GM23248 (cell line): ENCODE measurements around the gene PPM1H. TPM values are rescaled to one million over a fixed set of nuclear protein-coding genes. Genes with fewer than 3 reads are reported as not detected.

ENCODE experiments used
- DNase-seq: peaks from one replicate; pipeline ENCODE4 v3.0.0-alpha.2; 2015
- H2AFZ ChIP-seq: fragments of 200-600 bp; sonication (generic); 2 replicates; pipeline ENCODE4 v1.6.1; 2016; ENCODE audit warnings: antibody characterized with exemption
- H3F3A ChIP-seq: fragments of 200-600 bp; sonication (generic); 2 replicates; pipeline ENCODE4 v1.6.1; 2016; ENCODE audit warnings: mild to moderate bottlenecking, antibody characterized with exemption, mixed run types; ENCODE audit not compliant: insufficient read depth
- H3K27ac ChIP-seq: fragments of 200-600 bp; sonication (generic); 2 replicates; pipeline ENCODE4 v1.5.1; 2016; ENCODE audit warnings: mild to moderate bottlenecking
- H3K27me3 ChIP-seq: fragments of 200-600 bp; sonication (generic); replicated peaks from 2 replicates; pipeline ENCODE4 v1.6.1; 2016; ENCODE audit warnings: mild to moderate bottlenecking; ENCODE audit not compliant: insufficient read depth
- H3K36me3 ChIP-seq: fragments of 200-600 bp; sonication (generic); 2 replicates; pipeline ENCODE4 v1.6.1; 2016; ENCODE audit warnings: low read depth, mild to moderate bottlenecking
- H3K4me1 ChIP-seq: fragments of 200-600 bp; sonication (generic); 2 replicates; pipeline ENCODE4 v1.6.1; 2016; ENCODE audit warnings: mild to moderate bottlenecking; ENCODE audit not compliant: insufficient read depth
- H3K4me2 ChIP-seq: fragments of 200-600 bp; sonication (generic); one replicate; pipeline ENCODE4 v1.6.1; 2016; ENCODE audit warnings: mild to moderate bottlenecking; ENCODE audit not compliant: unreplicated experiment
- H3K4me3 ChIP-seq: fragments of 200-600 bp; sonication (generic); 2 replicates; pipeline ENCODE4 v1.5.1; 2016; ENCODE audit warnings: mild to moderate bottlenecking
- H3K79me2 ChIP-seq: fragments of 200-600 bp; sonication (generic); 2 replicates; pipeline ENCODE4 v1.6.1; 2016; ENCODE audit warnings: mild to moderate bottlenecking; ENCODE audit not compliant: insufficient read depth
- H3K9ac ChIP-seq: fragments of 200-600 bp; sonication (generic); 2 replicates; pipeline ENCODE4 v1.6.1; 2016; ENCODE audit warnings: mild to moderate bottlenecking
- H3K9me2 ChIP-seq: fragments of 200-600 bp; sonication (generic); 2 replicates; pipeline ENCODE4 v1.6.1; 2016; ENCODE audit warnings: mixed run types, mild to moderate bottlenecking, moderate library complexity; ENCODE audit not compliant: insufficient read depth
- H3K9me3 ChIP-seq: fragments of 200-600 bp; sonication (generic); one replicate; pipeline ENCODE4 v1.6.1; 2017; ENCODE audit warnings: low read depth
- H4K20me1 ChIP-seq: fragments of 200-600 bp; sonication (generic); 2 replicates; pipeline ENCODE4 v1.6.0; 2016; ENCODE audit not compliant: insufficient read depth
- EZH2 ChIP-seq: fragments of 200-600 bp; sonication (generic); IDR thresholded peaks from 2 replicates; pipeline ENCODE4 v1.6.1; 2018; ENCODE audit warnings: antibody characterized with exemption, mild to moderate bottlenecking; ENCODE audit not compliant: insufficient read depth, poor library complexity, severe bottlenecking
- EZH2phosphoT487 ChIP-seq: fragments of 200-600 bp; sonication (generic); IDR thresholded peaks from 2 replicates; pipeline ENCODE4 v1.6.1; 2018; ENCODE audit warnings: antibody characterized with exemption, moderate library complexity, mild to moderate bottlenecking, low read depth; ENCODE audit not compliant: insufficient read depth
- WGBS, 2 experiments: methylation state at CpG; one replicate each; pipeline ENCODE4 v1.1.6; 2015 to 2017; ENCODE audit warnings: low lambda C conversion rate in 2 of 2, low coverage in 1 of 2; ENCODE audit errors: missing lambda C conversion rate in 2 of 2; 5-methylcytosine and 5-hydroxymethylcytosine counted together
- in situ Hi-C: fragments of 300-500 bp; cut with MboI; formaldehyde crosslinking; loops from 2 replicates; pipeline ENCODE4 v1.15.0; 2020
- polyA plus RNA-seq: library from polyadenylated mRNA; unstranded; fragments of >200 nt; fragmentation: Nextera tagmentation; extraction: Ambion mirVana; gene quantifications from 2 replicates; pipeline ENCODE4 v1.2.1, GENCODE V29; 2016
- total RNA-seq: library from RNA; depleted of rRNA; stranded (reverse); fragments of >200 nt; shearing (Covaris generic); gene quantifications from 2 replicates; pipeline ENCODE4 v1.2.3, GENCODE V29; 2014

The PPM1H gene
- total and polyA plus RNA-seq, 2 experiments from 2014 or later: 0.13 to 1.2 TPM

- 52 to 54% methylated on average over 7 of the region's 7 CpGs for WGBS, 2 experiments
- Histone ChIP-seq H2AFZ (no peak overlapping the region), H3K9me2 (no peaks in the 10 kb centered on the region), H3K4me3 (no peak overlapping the region), H3K9ac (no peak overlapping the region), H3K4me1 (no peaks in the 10 kb centered on the region), H3K9me3 (no peaks in the 10 kb centered on the region), H3K27me3 (0 out of 2 replicates have a peak, but pooled peaks cover 9% of the 10 kb centered on the region), H3K36me3 (no peaks in the 10 kb centered on the region), H3F3A (no peaks in the 10 kb centered on the region), H3K27ac (no peak overlapping the region), H4K20me1 (no peaks in the 10 kb centered on the region), H3K4me2 (no peak overlapping the region), H3K79me2 (no peaks in the 10 kb centered on the region)
- in situ Hi-C loops: no loop called here
- DNase-seq: no peak
- TF ChIP-seq EZH2phosphoT487: no peak
- TF ChIP-seq EZH2: no peak
Measured at GRCh38 chr12:62916632-62917425, 18.1 kb downstream of the PPM1H start.

DNA sequence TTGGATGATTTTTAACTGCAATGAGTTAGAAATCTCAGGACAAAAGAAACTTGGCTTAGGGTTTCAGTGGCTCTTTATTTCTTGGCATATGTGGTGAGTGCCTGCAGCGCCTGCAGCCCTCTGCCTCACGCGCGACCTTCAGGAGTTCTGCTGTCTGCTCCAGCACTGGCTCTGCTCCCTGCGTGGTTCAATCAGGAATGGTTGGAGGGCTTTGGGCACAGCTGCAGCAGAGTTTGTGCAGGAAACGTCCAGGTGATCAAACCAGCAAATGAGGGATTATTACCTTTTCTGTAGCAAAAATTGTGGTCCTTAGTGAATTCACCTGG, 19.8 kb downstream of the PPM1H start:
- H3K4me3 ChIP-seq: no peak overlapping the region
- TF ChIP-seq EZH2 (no peak), EZH2phosphoT487 (no peak)
- H4K20me1 ChIP-seq: no peaks in the 10 kb centered on the region
- H3K9ac ChIP-seq: no peak overlapping the region
- WGBS, 2 experiments: 63 to 66% methylated on average over 6 of the region's 6 CpGs
- H3F3A ChIP-seq: no peaks in the 10 kb centered on the region
- H2AFZ ChIP-seq: no peak overlapping the region
- no peaks in the 10 kb centered on the region for H3K4me1 ChIP-seq
- no peak overlapping the region for H3K4me2 ChIP-seq
- in situ Hi-C loops: no loop called here
- H3K9me3 ChIP-seq: no peaks in the 10 kb centered on the region
- H3K79me2 ChIP-seq: no peaks in the 10 kb centered on the region
- no peaks in the 10 kb centered on the region for H3K36me3 ChIP-seq
- DNase-seq: no peak
- no peak overlapping the region for H3K27ac ChIP-seq
- no peaks in the 10 kb centered on the region for H3K9me2 ChIP-seq
- H3K27me3 ChIP-seq: 0 out of 2 replicates have a peak, but pooled peaks cover 9% of the 10 kb centered on the region

GRCh38 chr12:62914443-62915203, 20.3 kb downstream of the PPM1H start:
- no peaks in the 10 kb centered on the region for H3K4me1 ChIP-seq
- WGBS, 2 experiments: 56 to 62% methylated on average over 7 of the region's 7 CpGs
- no peak overlapping the region for H3K27ac ChIP-seq
- DNase-seq: no peak
- H3K79me2 ChIP-seq: no peaks in the 10 kb centered on the region
- no peaks in the 10 kb centered on the region for H3K9me3 ChIP-seq
- no peaks in the 10 kb centered on the region for H3K9me2 ChIP-seq
- in situ Hi-C loops: no loop called here
- H3K36me3 ChIP-seq: no peaks in the 10 kb centered on the region
- no peak overlapping the region for H2AFZ ChIP-seq
- H4K20me1 ChIP-seq: no peaks in the 10 kb centered on the region
- H3K9ac ChIP-seq: no peak overlapping the region
- H3K4me3 ChIP-seq: no peak overlapping the region
- no peak for TF ChIP-seq EZH2
- no peak for TF ChIP-seq EZH2phosphoT487
- no peak overlapping the region for H3K4me2 ChIP-seq
- no peaks in the 10 kb centered on the region for H3F3A ChIP-seq
- 0 out of 2 replicates have a peak, but pooled peaks cover 13% of the 10 kb centered on the region for H3K27me3 ChIP-seq

DNA sequence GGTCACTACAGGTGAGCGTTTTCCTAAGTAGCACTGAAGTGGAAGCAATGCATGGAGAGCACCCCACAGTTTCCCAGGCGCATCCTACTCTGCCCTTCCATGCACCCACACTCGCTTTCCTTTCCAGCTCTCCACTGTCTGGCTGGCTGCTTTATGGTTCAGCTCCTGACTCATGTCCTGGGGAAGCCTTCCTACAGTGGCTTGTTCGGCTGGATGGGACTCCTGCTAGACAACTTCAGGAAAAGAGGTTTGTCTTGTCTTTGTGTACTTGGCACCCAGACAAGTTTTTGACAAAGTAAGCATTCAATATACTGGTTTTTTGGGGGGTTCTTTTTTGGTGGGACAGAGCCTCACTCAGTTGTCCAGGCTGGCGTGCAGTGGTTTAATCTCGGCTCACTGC, 21.6 kb downstream of the PPM1H start:
- Histone ChIP-seq H3K9me2 (no peaks in the 10 kb centered on the region), H3K4me1 (no peaks in the 10 kb centered on the region), H3K4me3 (no peak overlapping the region), H3K27me3 (0 out of 2 replicates have a peak, but pooled peaks cover 10% of the 10 kb centered on the region), H3K9me3 (no peaks in the 10 kb centered on the region), H3F3A (no peaks in the 10 kb centered on the region), H3K79me2 (no peaks in the 10 kb centered on the region), H4K20me1 (no peaks in the 10 kb centered on the region), H3K4me2 (no peak overlapping the region), H3K27ac (no peak overlapping the region), H2AFZ (no peak overlapping the region), H3K9ac (no peak overlapping the region), H3K36me3 (no peaks in the 10 kb centered on the region)
- WGBS, 2 experiments: 67 to 72% methylated on average over 6 of the region's 6 CpGs
- TF ChIP-seq EZH2phosphoT487: no peak
- TF ChIP-seq EZH2: no peak
- in situ Hi-C loops: no loop called here
- no peak for DNase-seq
